OCI-LY1 (cell line): ENCODE measurements around the gene RAPGEF1.

ENCODE experiments used
- H2AFZ ChIP-seq: fragments of 200-600 bp; sonication (generic), shearing (Covaris generic); 2 replicates; pipeline ENCODE4 v1.6.0; 2014; ENCODE audit warnings: antibody characterized with exemption, mild to moderate bottlenecking, low read length
- H3F3A ChIP-seq: fragments of 200-600 bp; sonication (generic), shearing (Covaris generic); 2 replicates; pipeline ENCODE4 v1.6.0; 2014; ENCODE audit warnings: mild to moderate bottlenecking, antibody characterized with exemption, low read length, moderate library complexity; ENCODE audit not compliant: insufficient read depth
- H3K27ac ChIP-seq: fragments of 200-600 bp; sonication (generic); 2 replicates; pipeline ENCODE4 v1.5.1; 2014; ENCODE audit warnings: low read length, mixed run types, mild to moderate bottlenecking, low read depth; ENCODE audit not compliant: poor library complexity, severe bottlenecking
- H3K27me3 ChIP-seq: fragments of 200-600 bp; sonication (generic); 2 replicates; pipeline ENCODE4 v1.6.0; 2014; ENCODE audit warnings: antibody characterized with exemption, mild to moderate bottlenecking, low read length, moderate library complexity; ENCODE audit not compliant: insufficient read depth
- H3K36me3 ChIP-seq: fragments of 200-600 bp; sonication (generic); 2 replicates; pipeline ENCODE4 v1.6.1; 2014; ENCODE audit warnings: mild to moderate bottlenecking, antibody characterized with exemption, low read length, moderate library complexity, mixed read lengths; ENCODE audit not compliant: insufficient read depth
- H3K4me1 ChIP-seq: fragments of 200-600 bp; sonication (generic); 2 replicates; pipeline ENCODE4 v1.5.1; 2014; ENCODE audit warnings: mild to moderate bottlenecking, low read length, moderate library complexity; ENCODE audit not compliant: insufficient read depth, severe bottlenecking
- H3K4me2 ChIP-seq: fragments of 200-600 bp; sonication (generic), shearing (Covaris generic); 2 replicates; pipeline ENCODE4 v1.6.1; 2014; ENCODE audit warnings: low read length
- H3K4me3 ChIP-seq: fragments of 200-600 bp; sonication (generic); 2 replicates; pipeline ENCODE4 v1.5.1; 2014; ENCODE audit warnings: low read length, low read depth, mild to moderate bottlenecking, mixed read lengths; ENCODE audit not compliant: poor library complexity, severe bottlenecking
- H3K79me2 ChIP-seq: fragments of 200-600 bp; shearing (Covaris generic); 2 replicates; pipeline ENCODE4 v1.6.1; 2016; ENCODE audit warnings: mixed run types, low read length, mixed read lengths; ENCODE audit not compliant: insufficient read depth
- H3K9ac ChIP-seq: fragments of 200-600 bp; sonication (generic), shearing (Covaris generic); 2 replicates; pipeline ENCODE4 v1.6.1; 2014; ENCODE audit warnings: mild to moderate bottlenecking, low read length, mixed read lengths
- H3K9me2 ChIP-seq: fragments of 200-600 bp; sonication (generic), shearing (Covaris generic); 2 replicates; pipeline ENCODE4 v1.6.1; 2014; ENCODE audit warnings: low read depth, mild to moderate bottlenecking, low read length, mixed read lengths
- H3K9me3 ChIP-seq: fragments of 200-600 bp; shearing (Covaris generic); 2 replicates; pipeline ENCODE4 v1.6.1; 2014; ENCODE audit warnings: low read length, mixed read lengths
- H4K20me1 ChIP-seq: fragments of 200-600 bp; sonication (generic), shearing (Covaris generic); 2 replicates; pipeline ENCODE4 v1.6.0; 2016; ENCODE audit warnings: mild to moderate bottlenecking, low read length; ENCODE audit not compliant: insufficient read depth
- CTCF ChIP-seq: fragments of 200-600 bp; sonication (generic), shearing (Covaris generic); IDR thresholded peaks from 2 replicates; pipeline ENCODE4 v1.5.1; 2017; ENCODE audit warnings: mild to moderate bottlenecking, antibody characterized with exemption, low read length, moderate library complexity, mixed read lengths
- EZH2 ChIP-seq: fragments of 200-600 bp; sonication (generic), shearing (Covaris generic); IDR thresholded peaks from 2 replicates; pipeline ENCODE4 v1.8.0; 2017; ENCODE audit warnings: borderline replicate concordance, mixed run types, mild to moderate bottlenecking, antibody characterized with exemption, low read length, moderate library complexity, mixed read lengths

Gene RAPGEF1

GRCh38 chr9:131724683-131725082 is 15.2 kb downstream of the RAPGEF1 start:
- H3K27ac ChIP-seq: peak overlapping the region; percentile 98

GRCh38 chr9:131723632-131724031 is 16.2 kb downstream of the RAPGEF1 start:
- Histone ChIP-seq H3K4me1 (peaks cover 91% of the 10 kb centered on the region), H4K20me1 (no peaks in the 10 kb centered on the region), H3K9me3 (no peaks in the 10 kb centered on the region), H3K27ac (peak overlapping the region; percentile 98), H3K36me3 (peaks cover 33% of the 10 kb centered on the region), H3K9me2 (no peaks in the 10 kb centered on the region), H3K9ac (no peak overlapping the region), H3K27me3 (no peaks in the 10 kb centered on the region), H2AFZ (no peak overlapping the region), H3K4me3 (no peak overlapping the region), H3K4me2 (no peak overlapping the region), H3K79me2 (peaks cover 56% of the 10 kb centered on the region), H3F3A (peaks cover 11% of the 10 kb centered on the region)
- no peak for TF ChIP-seq EZH2
- no peak for TF ChIP-seq CTCF

More at GRCh38 chr9:131724683-131725082, 15.2 kb downstream of the RAPGEF1 start:
- peak overlapping the region; percentile 50 for H3K4me2 ChIP-seq
- TF ChIP-seq EZH2: no peak
- no peaks in the 10 kb centered on the region for H4K20me1 ChIP-seq
- peaks cover 90% of the 10 kb centered on the region for H3K4me1 ChIP-seq
- H3F3A ChIP-seq: peaks cover 17% of the 10 kb centered on the region
- H3K79me2 ChIP-seq: peaks cover 49% of the 10 kb centered on the region
- no peaks in the 10 kb centered on the region for H3K9me3 ChIP-seq
- H3K9ac ChIP-seq: peak overlapping the region; percentile 39; the same call in 1 of the 2 replicates
- H3K9me2 ChIP-seq: no peaks in the 10 kb centered on the region
- peaks cover 33% of the 10 kb centered on the region for H3K36me3 ChIP-seq
- H3K27me3 ChIP-seq: no peaks in the 10 kb centered on the region
- H3K4me3 ChIP-seq: peak overlapping the region; percentile 24
- no peak overlapping the region for H2AFZ ChIP-seq

- Histone ChIP-seq H4K20me1 (no peaks in the 10 kb centered on the region), H3K4me1 (peaks cover 87% of the 10 kb centered on the region)
Measured at GRCh38 chr9:131722255-131722654, 17.6 kb downstream of the RAPGEF1 start.

More at GRCh38 chr9:131722255-131722654, 17.6 kb downstream of the RAPGEF1 start:
- no peak overlapping the region for H3K4me2 ChIP-seq
- H3K79me2 ChIP-seq: peaks cover 61% of the 10 kb centered on the region
- H3K4me3 ChIP-seq: no peak overlapping the region
- H3K36me3 ChIP-seq: peaks cover 36% of the 10 kb centered on the region
- no peaks in the 10 kb centered on the region for H3K27me3 ChIP-seq
- H3K27ac ChIP-seq: peak overlapping the region; percentile 46
- H3K9me2 ChIP-seq: no peaks in the 10 kb centered on the region
- peaks cover 3% of the 10 kb centered on the region; the same call in 1 of the 2 replicates for H3F3A ChIP-seq
- no peaks in the 10 kb centered on the region for H3K9me3 ChIP-seq
- H3K9ac ChIP-seq: no peak overlapping the region
- H2AFZ ChIP-seq: no peak overlapping the region
- TF ChIP-seq EZH2 (no peak), CTCF (no peak; the same call in 1 of the 2 replicates)
